Measurements from ENCODE around the gene GUCD1.

GRCh38 chr22:24529898-24530297, 25.0 kb downstream of the GUCD1 start:
- no peak for TF ChIP-seq CTCF (IDR thresholded peaks at IDR 0.05; ENCODE audit: insufficient read depth, low read depth, low read length)
- TF ChIP-seq EZH2 (IDR thresholded peaks at IDR 0.05; ENCODE audit: insufficient read depth, low read length): no peak

Measured in astrocyte (in vitro differentiated cells and primary cell).